22Rv1 (cell line): ENCODE data around the gene DSCAM.

Experiments used
- CTCF ChIP-seq: fragments of 450-650 bp; IDR thresholded peaks from 2 replicates; pipeline ENCODE4 v1.5.1; 2017; ENCODE audit warnings: mild to moderate bottlenecking
- ZFX ChIP-seq: fragments of 450-650 bp; IDR thresholded peaks from 2 replicates; pipeline ENCODE4 v1.6.1; 2017; ENCODE audit warnings: antibody characterized with exemption, borderline replicate concordance

- TF ChIP-seq CTCF (no peak), ZFX (no peak)
Measured at GRCh38 chr21:40331172-40331571, 515.8 kb downstream of the DSCAM start.
